RWPE1 (cell line): ENCODE data around the gene PRDM11.

ENCODE experiments used
- CTCF ChIA-PET: fragments of 350-600 bp; sonication (Branson Sonifier 250); formaldehyde crosslinking; extraction: SDS; loops from one replicate; lab custom pipeline; 2021; lab: Yijun Ruan, JAX
- POLR2A ChIA-PET: fragments of 400-600 bp; formaldehyde crosslinking; extraction: SDS; loops from one replicate; lab custom pipeline; 2020; ENCODE audit warnings: antibody characterized with exemption; ENCODE audit not compliant: low non-redundant PET; lab: Yijun Ruan, JAX
- DNase-seq: peaks from one replicate; pipeline ENCODE4 v3.0.0; 2012; ENCODE audit warnings: low spot score
- H3K27ac ChIP-seq: fragments of 450-650 bp; 2 replicates; pipeline ENCODE4 v1.5.1; 2017
- TF ChIP-seq, protein P1 (sequence below): fragments of 450-650 bp; conservative IDR thresholded peaks from 2 replicates; pipeline ENCODE4 v1.5.1; 2017; ENCODE audit warnings: low read depth, mild to moderate bottlenecking

Gene PRDM11

DNA sequence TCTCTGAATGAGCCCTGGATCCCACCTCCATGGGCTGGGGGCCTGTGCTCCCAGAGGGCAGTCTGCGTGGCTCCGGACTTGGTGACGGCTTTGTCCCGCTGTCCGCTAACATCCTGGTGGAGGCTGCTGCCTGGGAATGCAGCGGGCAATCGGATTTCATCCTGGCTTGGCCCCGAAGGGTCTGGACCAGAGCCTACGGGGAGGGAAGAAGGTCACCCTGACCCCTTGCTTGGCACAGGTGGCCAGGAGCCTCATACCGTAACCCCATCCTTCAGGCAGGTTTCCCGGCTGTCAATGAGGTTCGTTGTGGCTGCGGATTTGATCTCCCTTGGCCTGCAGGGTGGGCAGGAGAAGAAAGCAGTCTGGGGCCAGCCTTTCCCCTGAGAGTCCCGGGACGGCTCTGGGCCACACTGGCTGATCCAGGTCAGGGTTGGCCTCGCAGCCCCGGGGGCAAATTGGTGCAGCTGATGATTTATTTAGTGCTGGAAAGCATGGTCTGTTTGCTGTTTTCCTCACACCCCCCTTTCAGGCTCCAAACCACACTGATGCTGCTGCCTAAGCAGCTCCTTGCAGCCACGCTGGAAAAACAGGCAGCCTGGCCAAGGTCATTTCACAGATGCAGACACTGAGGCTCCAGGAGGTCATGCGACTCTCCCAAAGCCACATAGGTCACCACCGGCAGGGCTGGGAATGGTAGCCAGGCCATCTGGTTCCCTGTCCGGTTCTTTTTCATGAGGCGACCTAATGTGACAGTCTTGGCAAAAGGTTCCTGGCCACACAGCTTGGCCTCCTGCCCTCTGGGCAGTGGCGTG, 15.0 kb downstream of the PRDM11 start:
- no peak overlapping the region for H3K27ac ChIP-seq
- no peak for DNase-seq
- TF ChIP-seq, protein P1, sequence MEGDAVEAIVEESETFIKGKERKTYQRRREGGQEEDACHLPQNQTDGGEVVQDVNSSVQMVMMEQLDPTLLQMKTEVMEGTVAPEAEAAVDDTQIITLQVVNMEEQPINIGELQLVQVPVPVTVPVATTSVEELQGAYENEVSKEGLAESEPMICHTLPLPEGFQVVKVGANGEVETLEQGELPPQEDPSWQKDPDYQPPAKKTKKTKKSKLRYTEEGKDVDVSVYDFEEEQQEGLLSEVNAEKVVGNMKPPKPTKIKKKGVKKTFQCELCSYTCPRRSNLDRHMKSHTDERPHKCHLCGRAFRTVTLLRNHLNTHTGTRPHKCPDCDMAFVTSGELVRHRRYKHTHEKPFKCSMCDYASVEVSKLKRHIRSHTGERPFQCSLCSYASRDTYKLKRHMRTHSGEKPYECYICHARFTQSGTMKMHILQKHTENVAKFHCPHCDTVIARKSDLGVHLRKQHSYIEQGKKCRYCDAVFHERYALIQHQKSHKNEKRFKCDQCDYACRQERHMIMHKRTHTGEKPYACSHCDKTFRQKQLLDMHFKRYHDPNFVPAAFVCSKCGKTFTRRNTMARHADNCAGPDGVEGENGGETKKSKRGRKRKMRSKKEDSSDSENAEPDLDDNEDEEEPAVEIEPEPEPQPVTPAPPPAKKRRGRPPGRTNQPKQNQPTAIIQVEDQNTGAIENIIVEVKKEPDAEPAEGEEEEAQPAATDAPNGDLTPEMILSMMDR: no peak
- ChIA-PET POLR2A (no interaction called here), CTCF (no interaction called here)

DNA sequence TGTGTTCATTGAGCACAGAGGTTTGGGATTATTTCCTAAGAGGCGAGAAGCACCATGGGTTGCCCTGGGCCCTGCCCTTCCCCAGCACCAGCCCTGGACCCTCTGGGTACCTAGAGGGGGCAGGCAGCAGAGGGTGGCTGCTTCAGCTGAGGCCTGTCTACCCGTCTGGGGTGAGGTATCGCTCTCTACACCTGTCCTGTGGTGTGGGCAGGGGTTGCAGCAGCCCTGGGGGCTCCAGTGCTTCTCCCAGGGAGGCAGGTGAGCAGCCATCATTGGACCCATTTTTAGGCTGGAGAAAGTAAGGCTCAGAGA, 15.6 kb downstream of the PRDM11 start:
- POLR2A ChIA-PET: no interaction called here
- DNase-seq: no peak
- H3K27ac ChIP-seq: no peak overlapping the region
- CTCF ChIA-PET: no interaction called here
- TF ChIP-seq, protein P1: no peak

DNA sequence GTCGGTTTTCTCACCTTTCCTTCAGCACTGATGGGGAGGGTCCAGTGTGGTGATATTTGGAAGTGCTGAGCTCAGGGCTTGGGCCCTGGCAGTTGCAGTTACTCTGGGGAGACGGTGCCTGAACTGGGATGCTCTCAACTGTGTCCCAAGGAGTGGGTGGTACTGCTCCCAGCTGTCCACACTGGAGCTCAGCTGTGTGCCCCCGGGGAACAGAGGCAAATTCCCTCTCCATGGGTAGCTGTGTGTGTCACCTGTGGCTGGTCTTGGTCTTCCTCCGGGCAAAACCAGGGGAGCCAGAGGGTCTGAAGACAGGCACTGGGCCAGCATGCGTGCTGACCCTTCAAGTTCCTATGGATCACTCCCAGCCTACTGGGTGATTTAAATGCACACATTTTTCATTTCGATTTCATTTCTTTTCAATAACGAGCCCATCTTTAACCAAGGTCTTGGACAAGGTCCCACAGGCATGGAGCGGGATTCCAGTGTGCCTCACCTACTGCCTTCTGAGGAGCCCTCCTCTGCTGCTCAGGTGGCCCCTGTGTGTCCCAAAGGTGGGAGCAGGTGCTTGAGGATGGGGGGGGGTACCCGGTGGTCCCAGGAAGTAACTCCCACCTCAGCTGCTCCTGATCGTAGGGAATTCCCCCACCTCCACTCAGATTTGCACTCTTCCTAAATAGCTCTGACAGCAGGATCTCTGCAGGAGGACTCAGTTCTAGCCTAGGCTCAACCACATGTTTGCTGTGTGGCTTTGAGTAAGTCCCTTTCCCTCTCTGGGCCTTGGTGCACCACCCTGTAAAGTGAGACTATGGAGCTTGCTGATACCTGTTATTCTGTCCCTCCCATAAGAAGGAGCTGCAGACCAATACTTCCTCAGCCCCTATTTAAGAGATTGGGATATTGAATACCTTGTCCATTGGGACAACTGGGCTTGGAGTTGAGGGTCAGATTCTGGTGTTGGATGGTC, 16.8 kb downstream of the PRDM11 start:
- H3K27ac ChIP-seq: no peak overlapping the region
- TF ChIP-seq, protein P1: no peak
- POLR2A ChIA-PET: no interaction called here
- CTCF ChIA-PET: interaction anchor here (0.6 kb wide), 1 partner anchor 615 kb away, joined by 3 read pairs; no protein-coding TSS in a partner anchor
- no peak for DNase-seq

DNA sequence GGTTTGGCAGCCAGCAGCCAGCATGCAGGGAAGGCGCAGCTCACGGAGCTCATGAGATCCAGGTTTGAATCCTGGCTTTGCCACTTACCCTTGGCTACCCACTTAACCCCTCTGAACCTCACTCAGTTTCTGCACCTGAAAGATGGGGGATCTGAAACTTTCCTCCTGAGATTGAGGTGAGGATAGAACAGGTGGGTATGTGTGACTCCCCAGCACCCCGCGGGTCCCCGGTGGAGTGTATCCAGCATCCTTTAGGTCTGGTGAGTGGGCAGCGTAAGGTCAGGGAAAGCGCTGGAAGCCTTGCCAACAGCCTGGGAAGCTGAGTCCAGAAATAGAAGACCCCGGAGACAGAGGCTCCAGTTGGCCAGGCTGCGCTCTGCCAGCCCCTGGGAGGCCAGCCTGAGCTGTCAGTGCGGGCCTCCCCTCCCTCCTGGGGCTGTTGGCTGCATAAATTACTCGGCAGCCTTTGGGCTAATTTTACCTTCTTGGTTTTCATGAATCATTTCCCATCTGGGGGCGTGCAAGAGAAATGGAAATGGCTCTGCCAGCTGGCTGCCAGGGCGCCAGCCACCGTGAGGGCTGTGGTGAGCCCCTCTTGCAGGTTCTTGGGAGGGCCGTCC, 17.6 kb downstream of the PRDM11 start:
- TF ChIP-seq, protein P1: no peak
- ChIA-PET POLR2A (no interaction called here), CTCF (interaction anchor here (0.6 kb wide), 1 partner anchor 929 kb away, joined by 5 read pairs; no protein-coding TSS in a partner anchor)
- no peak overlapping the region for H3K27ac ChIP-seq
- no peak for DNase-seq

DNA sequence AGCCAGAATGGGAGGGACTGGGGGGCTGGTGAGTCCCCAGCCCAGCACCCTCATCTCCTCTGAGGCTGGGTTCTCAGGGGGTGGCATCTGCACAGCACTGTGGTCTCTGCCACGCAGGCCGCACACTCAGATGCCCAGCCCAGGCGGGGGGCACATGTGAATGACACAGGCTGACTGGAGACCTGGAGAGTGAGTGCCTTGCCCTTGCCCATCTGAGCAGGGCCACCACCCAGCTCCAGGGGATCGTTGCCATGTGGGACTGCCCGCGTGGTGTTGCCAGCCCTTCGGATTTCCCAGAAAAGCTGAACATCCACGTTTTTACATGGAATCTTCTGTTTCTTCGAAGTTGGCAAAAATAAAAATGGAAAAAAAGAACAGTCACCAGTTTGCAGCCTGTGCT, 18.9 kb downstream of the PRDM11 start:
- ChIA-PET CTCF (interaction anchor here (0.8 kb wide), 1 partner anchor 36 kb away, joined by 3 read pairs; no protein-coding TSS in a partner anchor), POLR2A (no interaction called here)
- TF ChIP-seq, protein P1: no peak
- no peak overlapping the region for H3K27ac ChIP-seq
- no peak for DNase-seq
